Mammary epithelial cell (primary cell): ENCODE measurements around the gene SNX9.

Experiments
- EZH2 ChIP-seq: IDR thresholded peaks from 2 replicates; pipeline ENCODE4 v1.6.1; 2012; ENCODE audit warnings: low read length, inconsistent platforms, borderline replicate concordance
- TF ChIP-seq, protein P1 (sequence below), 2 donors: IDR thresholded peaks in 1 of 2; conservative IDR thresholded peaks in 1 of 2; 2 replicates each; pipeline ENCODE4 v1.5.1; 2011 to 2012; ENCODE audit warnings: inconsistent platforms in 2 of 2, low read length in 2 of 2, mild to moderate bottlenecking in 2 of 2, control low read depth in 1 of 2, low read depth in 1 of 2; ENCODE audit not compliant: insufficient read depth in 1 of 2; ENCODE audit errors: extremely low read depth in 1 of 2

DNA sequence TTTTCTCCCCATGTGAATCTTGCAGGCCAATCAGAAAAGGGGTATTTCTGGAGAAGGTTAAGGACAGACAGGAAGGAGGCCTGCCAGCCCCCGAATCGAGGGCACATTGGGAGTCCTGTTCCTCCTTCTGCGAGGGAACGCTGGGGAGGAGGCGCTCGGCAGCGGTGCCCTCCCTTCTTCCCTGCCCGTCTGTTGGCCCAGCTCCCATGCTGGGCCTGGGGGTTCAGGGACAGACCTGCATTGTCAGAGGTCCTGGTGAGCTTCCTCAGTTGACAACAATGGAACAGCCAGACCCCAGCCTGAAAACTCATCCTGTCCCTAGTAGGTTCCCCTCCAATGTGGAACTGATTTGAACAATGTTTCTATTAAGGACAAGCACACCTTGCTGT, 143.5 kb downstream of the SNX9 start:
- TF ChIP-seq, protein P1, sequence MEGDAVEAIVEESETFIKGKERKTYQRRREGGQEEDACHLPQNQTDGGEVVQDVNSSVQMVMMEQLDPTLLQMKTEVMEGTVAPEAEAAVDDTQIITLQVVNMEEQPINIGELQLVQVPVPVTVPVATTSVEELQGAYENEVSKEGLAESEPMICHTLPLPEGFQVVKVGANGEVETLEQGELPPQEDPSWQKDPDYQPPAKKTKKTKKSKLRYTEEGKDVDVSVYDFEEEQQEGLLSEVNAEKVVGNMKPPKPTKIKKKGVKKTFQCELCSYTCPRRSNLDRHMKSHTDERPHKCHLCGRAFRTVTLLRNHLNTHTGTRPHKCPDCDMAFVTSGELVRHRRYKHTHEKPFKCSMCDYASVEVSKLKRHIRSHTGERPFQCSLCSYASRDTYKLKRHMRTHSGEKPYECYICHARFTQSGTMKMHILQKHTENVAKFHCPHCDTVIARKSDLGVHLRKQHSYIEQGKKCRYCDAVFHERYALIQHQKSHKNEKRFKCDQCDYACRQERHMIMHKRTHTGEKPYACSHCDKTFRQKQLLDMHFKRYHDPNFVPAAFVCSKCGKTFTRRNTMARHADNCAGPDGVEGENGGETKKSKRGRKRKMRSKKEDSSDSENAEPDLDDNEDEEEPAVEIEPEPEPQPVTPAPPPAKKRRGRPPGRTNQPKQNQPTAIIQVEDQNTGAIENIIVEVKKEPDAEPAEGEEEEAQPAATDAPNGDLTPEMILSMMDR (conservative IDR thresholded peaks at IDR 0.05 in 1 of 2, IDR thresholded peaks at IDR 0.05 in 1 of 2; ENCODE audit: extremely low read depth in 1 of 2, insufficient read depth in 1 of 2, low read depth in 1 of 2, low read length in 2 of 2): no peak
- TF ChIP-seq EZH2: no peak
